Dermis blood vessel endothelial cell (primary cell): ENCODE results near the gene IGFBP7. TPM values are rescaled to one million over a fixed set of nuclear protein-coding genes. Genes with fewer than 3 reads are reported as not detected.

ENCODE experiments used
- DNase-seq: peaks from one replicate; pipeline ENCODE4 v3.0.0; 2010
- total RNA-seq: library from RNA; depleted of rRNA; stranded (reverse); fragments of >200 nt; gene quantifications from 2 replicates; pipeline ENCODE4 v1.2.3, GENCODE V29; 2014

The IGFBP7 gene
- 1,318 and 2,129 TPM in 2 replicates for total RNA-seq

GRCh38 chr4:57109847-57110639 lies at the start of gene IGFBP7:
IGFBP7 (minus strand) TSS chr4:57110385; CDS start chr4:57110351, 34 bp downstream.
- peak; percentile 68 for DNase-seq

GRCh38 chr4:57159866-57160265 lies 49.7 kb upstream of the IGFBP7 start:
- DNase-seq: no peak

GRCh38 chr4:57158762-57159161 lies 48.6 kb upstream of the IGFBP7 start:
- DNase-seq: no peak

GRCh38 chr4:57158221-57158620 lies 48.0 kb upstream of the IGFBP7 start:
- no peak for DNase-seq

- no peak for DNase-seq
These were observed 47.5 kb upstream of the IGFBP7 start for GRCh38 chr4:57157596-57158137.

- no peak for DNase-seq
These were observed 46.2 kb upstream of the IGFBP7 start for GRCh38 chr4:57156242-57156990.

GRCh38 chr4:57154926-57155325 lies 44.7 kb upstream of the IGFBP7 start:
- no peak for DNase-seq

GRCh38 chr4:57154191-57154590 lies 44.0 kb upstream of the IGFBP7 start:
- peak; percentile 30 for DNase-seq

GRCh38 chr4:57153207-57153606 lies 43.0 kb upstream of the IGFBP7 start:
- no peak for DNase-seq

- DNase-seq: peak; percentile 60
These were observed 41.3 kb upstream of the IGFBP7 start for GRCh38 chr4:57151481-57151880.

GRCh38 chr4:57149833-57150232 lies 39.6 kb upstream of the IGFBP7 start:
- no peak for DNase-seq

GRCh38 chr4:57148831-57149505 lies 38.8 kb upstream of the IGFBP7 start:
- DNase-seq: no peak

- no peak for DNase-seq
These were observed 38.0 kb upstream of the IGFBP7 start for GRCh38 chr4:57148177-57148576.

- no peak for DNase-seq
These were observed 37.3 kb upstream of the IGFBP7 start for GRCh38 chr4:57147335-57148060.

GRCh38 chr4:57146444-57146843 lies 36.3 kb upstream of the IGFBP7 start:
- no peak for DNase-seq

- DNase-seq: no peak
These were observed 34.3 kb upstream of the IGFBP7 start for GRCh38 chr4:57144466-57144865.

GRCh38 chr4:57139783-57140182 lies 29.6 kb upstream of the IGFBP7 start:
- no peak for DNase-seq

GRCh38 chr4:57137261-57137660 lies 27.1 kb upstream of the IGFBP7 start:
- DNase-seq: peak; percentile 41

GRCh38 chr4:57136281-57136680 lies 26.1 kb upstream of the IGFBP7 start:
- DNase-seq: no peak

GRCh38 chr4:57132743-57133137 lies 22.6 kb upstream of the IGFBP7 start:
- no peak for DNase-seq

GRCh38 chr4:57131849-57132742 lies 21.9 kb upstream of the IGFBP7 start:
- DNase-seq: peak; percentile 81
